AG08395 (cell line): ENCODE measurements around the gene PTPN23.
A peak's percentile ranks its signal among the peaks of the same experiment; 100 is the strongest.

Experiments
- DNase-seq: peaks from one replicate; pipeline ENCODE4 v3.0.0; 2012; ENCODE audit warnings: mixed read lengths, low spot score

Gene PTPN23

GRCh38 chr3:47419083-47420043 lies 38.5 kb downstream of the PTPN23 start:
- DNase-seq, result no peak

DNA sequence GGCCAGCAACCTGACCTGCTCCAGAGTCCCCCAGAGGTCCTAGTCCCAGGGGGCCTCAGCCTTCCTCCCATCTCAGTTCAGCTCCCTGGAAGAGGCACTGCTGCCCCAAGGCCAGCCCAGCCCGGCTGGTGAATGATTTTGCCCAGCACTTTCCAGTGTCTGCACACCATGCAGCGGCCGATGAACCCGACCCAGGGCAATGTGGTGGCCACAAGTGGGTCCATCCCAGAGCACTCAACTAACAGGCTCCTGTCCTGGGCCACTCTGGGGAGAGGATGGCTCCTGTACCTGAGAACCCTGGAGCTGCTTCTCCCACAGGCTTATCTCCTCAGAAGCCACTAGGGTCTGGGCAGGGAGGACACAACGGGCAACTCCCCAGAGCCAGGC lies 39.2 kb downstream of the PTPN23 start:
- DNase-seq, result no peak

DNA sequence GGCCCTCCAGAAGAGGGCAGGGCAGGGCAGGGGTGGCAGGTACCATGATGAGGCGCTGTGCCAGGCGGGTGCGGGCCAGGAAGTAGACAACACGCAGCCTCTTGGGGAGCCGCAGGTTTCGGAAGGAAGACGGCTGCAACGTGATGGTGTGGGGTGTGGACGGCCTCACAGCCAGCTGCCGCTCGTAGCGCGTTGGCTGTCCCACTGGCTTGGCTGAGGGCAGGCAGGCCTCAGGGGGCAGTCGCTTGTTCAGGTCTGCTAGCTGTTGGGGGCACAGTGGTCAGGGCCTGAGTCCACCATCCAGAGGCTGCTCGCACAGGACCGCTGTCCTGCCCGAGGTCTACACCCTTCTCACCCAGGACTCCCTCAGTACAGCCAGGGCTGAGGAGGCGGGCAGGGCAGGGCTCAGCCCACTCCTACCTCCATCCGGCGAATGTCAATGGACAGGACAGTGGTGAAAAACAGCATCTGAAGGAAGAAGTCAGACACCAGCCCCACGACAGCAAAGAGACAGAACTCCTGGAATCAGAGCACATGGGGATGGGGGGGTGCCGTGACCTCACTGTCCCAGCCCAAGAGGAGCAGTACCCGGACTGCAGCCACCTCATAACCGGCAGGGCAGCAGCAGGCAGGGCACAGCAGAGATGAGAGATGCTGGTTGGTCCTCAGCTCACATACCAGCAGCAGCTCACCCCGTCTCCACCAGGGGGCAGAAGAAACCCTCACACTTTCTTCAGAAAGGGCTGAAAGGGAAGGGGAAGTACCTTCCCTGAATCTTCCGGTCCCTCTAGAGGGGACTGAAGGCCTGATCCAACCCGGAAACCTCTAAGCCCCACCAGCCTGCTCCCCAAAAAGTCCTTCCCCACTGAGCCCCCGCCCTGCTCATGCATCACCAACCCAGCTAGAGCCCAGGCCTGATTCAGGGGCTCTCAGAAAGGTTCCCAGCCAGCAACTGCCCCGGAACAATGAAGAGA lies 40.0 kb downstream of the PTPN23 start:
- peak; percentile 94 for DNase-seq

- no peak for DNase-seq
These were observed 41.2 kb downstream of the PTPN23 start for GRCh38 chr3:47421741-47422649.

DNA sequence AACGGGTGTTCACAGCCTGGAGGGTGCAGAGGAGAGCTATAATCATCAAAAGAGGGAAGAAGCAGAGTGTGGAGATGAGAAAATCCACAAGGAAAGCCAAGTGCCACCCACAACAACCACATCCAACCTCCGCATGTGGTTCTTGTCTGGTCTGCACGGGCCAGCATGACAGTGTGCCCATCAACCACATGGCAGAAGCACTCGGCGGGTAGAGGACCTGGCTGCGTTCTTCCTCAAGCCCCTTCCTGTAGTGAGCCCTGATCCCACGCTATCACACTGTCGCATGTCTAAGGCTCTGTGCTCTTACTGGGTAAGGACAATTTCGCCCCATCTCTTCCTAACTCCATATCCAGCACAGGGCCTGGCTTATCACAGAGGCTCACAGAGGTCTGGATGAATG lies 41.9 kb downstream of the PTPN23 start:
- DNase-seq, result no peak

DNA sequence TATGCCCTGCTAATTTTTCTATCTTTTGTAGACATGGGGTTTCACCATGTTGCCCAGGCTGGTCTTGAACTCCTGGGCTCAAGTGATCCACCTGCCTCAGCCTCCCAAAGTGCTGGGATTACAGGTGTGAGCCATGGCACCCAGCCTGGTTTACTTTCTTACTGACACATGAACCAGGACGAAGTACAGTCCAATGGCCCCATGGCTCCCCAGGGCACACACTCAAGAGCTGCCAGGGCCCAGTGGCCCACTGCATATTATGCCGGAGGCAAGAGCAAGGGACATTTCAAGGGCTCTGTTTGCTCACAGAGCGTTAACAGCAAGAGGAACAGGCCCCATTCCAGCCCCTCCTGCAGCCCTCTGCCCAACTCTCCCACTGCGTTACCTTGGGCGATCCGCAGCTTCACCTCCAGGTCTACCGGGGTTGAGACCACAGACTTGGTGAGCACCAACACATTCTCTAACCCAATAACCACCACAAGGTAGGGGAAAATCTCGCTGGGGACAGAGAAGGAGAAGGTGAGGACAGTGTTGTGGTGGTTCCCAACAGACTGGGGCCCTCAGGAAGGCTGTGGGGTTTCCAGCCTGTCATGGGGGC lies 42.8 kb downstream of the PTPN23 start:
- no peak for DNase-seq

GRCh38 chr3:47424434-47425382 lies 43.9 kb downstream of the PTPN23 start:
- no peak for DNase-seq

DNA sequence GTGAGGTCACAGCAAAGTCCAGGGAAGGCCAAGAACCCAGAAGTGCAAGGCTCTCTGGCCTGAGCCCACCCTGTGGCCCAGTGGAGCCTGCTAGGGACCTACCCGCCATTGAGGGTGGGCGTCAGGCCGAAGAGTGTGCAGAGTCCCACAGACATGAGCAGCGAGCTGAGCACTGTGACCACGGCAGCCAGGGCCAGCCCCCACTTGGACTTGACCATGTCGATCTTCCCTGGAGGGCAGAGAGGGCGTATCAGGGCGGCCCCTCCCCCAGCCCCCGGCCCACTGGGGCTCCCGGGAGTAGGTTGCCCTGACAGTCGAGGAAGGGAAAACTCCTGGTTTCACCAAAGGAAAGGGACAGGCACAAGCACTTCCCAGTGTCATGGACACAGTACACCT lies 44.6 kb downstream of the PTPN23 start:
- DNase-seq, result no peak

DNA sequence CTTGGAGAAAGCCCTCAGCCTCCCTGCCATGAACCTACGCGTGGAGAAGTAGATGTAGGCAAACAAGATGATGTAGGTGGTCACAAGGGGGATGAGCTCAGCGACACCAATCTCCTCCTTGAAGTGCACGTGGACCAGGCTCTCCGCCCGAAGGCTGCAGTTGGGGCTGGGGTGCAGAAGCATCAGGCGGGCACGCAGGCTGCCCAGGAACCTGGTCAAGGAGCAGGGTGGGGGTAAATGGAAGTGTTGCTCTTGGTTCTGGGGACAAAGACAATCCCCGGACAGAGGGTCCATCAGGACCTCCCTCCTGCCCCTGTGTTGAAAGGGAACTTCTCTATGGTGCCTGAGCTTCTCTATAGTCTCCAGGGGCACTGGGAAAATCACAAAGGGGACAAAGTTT lies 45.1 kb downstream of the PTPN23 start:
- DNase-seq, result no peak

DNA sequence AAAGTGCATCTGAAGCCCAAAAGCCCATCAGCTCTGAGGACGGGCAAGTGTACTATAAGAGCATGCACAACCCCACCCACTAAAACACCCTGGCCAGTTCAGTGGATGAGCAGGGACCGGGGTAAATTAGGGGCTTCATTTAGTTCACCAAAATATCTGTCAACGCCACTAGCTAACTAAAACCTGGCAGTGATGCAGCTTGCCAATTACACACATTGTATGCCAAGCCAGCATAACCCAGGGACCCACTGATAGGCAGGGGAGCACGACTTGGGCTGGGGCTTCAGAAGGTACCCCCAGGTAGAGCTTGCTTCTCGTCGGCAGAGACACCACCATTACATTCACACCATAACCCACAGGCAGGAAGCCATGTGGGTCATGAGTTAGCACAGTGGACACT lies 47.0 kb downstream of the PTPN23 start:
- no peak for DNase-seq

GRCh38 chr3:47428662-47429061 lies 47.8 kb downstream of the PTPN23 start:
- DNase-seq, result no peak

DNA sequence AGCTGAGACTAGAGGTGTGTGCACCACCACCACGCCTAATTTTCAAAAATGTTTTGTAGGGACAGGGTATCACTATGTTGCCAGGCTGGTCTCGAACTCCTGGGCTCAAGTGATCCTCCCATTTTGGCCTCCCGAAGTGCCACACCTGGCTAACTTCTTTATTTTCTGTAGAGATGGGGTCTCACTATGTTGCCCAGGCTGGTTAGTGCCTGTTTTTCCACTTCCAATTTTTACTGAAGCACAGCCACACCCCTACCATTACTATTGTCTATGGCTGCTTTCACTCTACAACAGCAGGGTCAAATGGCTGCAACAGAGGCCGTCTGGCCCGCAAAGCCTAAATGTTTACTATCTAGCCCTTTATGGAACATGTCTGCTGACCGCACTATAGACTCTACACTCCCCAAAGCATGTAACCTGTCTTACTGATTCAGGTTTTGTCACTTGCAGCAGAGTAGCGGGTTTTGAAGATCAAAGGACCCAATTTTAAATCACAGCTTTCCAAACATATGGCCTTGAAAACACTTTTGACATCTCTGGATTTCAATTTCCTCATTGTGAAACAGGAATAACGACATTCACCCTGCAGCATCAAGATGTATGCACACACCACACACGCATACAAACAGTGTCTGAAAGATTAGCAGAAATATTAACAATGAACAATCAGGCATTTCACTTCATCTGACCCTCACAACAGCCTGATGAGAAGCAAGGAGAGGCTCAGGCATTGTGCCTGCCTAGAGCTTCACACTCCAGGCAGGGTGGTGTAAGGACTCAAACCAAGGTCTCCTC lies 48.9 kb downstream of the PTPN23 start:
- no peak for DNase-seq

DNA sequence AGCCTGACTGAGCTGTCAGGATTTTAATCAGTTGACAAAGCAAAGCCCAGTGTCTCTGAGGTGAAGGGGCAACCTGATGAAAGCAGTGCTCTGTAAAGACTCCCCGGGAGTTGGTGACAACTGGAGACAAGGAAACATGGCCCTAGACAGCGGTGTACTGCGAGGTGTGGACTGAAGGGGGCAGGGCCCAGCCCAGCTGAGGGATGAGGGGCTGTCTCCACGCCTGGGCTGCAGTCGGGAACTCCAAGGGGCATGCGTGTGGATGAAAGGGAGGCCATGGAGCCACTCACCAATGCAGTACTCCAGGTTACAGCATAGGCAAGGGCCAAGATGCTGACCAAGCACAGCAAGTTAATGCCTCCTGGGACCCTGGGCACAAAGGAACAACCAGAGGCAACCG lies 49.8 kb downstream of the PTPN23 start:
- DNase-seq, result no peak

DNA sequence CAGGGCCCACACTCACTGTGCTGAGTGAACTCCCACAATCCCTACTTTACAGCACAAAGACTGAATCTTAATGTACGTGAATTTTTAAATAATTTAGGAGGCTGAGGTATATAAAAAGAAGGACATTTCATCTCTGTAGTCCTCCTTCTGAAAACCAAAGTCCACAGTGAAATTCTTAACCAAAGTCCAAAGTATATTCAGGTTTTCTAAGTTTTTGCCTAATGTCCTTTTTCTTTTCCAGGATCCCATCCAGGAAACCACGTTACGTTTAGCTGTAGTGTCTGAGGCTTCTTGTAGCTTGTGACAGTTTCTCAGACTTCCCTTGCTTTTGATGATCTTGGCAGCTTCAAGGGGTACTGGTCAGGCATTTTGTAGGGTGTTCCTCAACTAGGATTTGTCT lies 50.4 kb downstream of the PTPN23 start:
- no peak for DNase-seq

DNA sequence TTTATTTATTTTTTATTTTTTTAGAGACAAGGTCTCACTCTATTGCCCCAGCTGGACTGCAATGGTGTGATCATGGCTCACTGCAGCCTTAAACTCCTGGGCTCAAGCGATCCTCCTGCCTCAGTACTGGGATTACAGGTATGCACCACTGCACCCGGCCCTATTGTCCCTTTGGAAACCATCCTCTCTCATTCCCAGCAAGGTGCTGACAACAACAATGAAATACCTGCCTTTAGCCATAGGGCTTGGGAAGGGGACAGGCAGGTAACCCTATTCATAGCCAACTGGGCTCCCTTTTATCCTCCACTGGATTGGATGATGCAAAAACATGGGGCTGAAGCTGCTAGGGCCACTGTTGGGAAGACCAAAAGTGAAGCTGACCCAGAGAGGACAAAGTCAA lies 51.9 kb downstream of the PTPN23 start:
- no peak for DNase-seq

- no peak for DNase-seq
These were observed 53.0 kb downstream of the PTPN23 start for GRCh38 chr3:47433796-47434195.

GRCh38 chr3:47434849-47435248 lies 54.0 kb downstream of the PTPN23 start:
- DNase-seq, result no peak

DNA sequence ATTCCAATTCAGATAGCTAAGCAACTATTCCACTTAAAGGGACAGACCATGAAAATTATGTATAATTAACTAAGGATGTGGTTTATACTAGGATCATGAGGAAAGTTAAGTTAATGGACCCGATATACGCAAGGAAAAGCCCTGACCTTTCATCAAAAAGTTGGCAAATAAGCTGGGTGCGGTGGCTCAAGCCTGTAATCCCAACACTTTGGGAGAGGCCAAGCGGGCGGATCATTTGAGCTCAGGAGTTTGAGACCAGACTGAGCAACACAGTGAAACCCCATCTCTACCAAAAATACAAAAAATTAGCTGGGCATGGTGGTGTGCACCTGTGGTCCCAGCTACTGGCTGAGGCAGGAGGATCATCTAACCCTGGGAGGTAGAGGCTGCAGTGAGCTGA lies 55.4 kb downstream of the PTPN23 start:
- DNase-seq, result no peak

- no peak for DNase-seq
These were observed 59.3 kb downstream of the PTPN23 start for GRCh38 chr3:47440131-47440530.
